H7 (cell line): ENCODE data around the gene DCC. TPM values are rescaled to one million over a fixed set of nuclear protein-coding genes. Genes with fewer than 3 reads are reported as not detected.

Experiments used
- DNase-seq: peaks from one replicate; pipeline ENCODE4 v3.0.0; 2012
- H3K27me3 ChIP-seq: 2 replicates; pipeline ENCODE4 v1.6.0; 2011; ENCODE audit warnings: mild to moderate bottlenecking, low read length; ENCODE audit not compliant: control insufficient read depth, insufficient read depth
- H3K36me3 ChIP-seq: replicated peaks from 2 replicates; pipeline ENCODE4 v1.5.1; 2011; ENCODE audit warnings: low read length; ENCODE audit not compliant: control insufficient read depth, insufficient read depth
- H3K4me3 ChIP-seq: 2 replicates; pipeline ENCODE4 v1.5.1; 2011; ENCODE audit warnings: low read depth, mild to moderate bottlenecking, control low read depth, low read length, moderate library complexity; ENCODE audit not compliant: insufficient read depth
- total RNA-seq: library from RNA; depleted of rRNA; stranded (reverse); fragments of >200 nt; shearing (Covaris generic); gene quantifications from 2 replicates; pipeline ENCODE4 v1.2.3, GENCODE V29; 2014

The DCC gene
- total RNA-seq, 1 experiment from 2014 or later: 1.3 TPM

GRCh38 chr18:52536039-52536438, 196.0 kb downstream of the DCC start:
- H3K36me3 ChIP-seq: no peaks in the 10 kb centered on the region
- H3K4me3 ChIP-seq: no peak overlapping the region
- H3K27me3 ChIP-seq: no peaks in the 10 kb centered on the region
- no peak for DNase-seq

GRCh38 chr18:52537261-52537660, 197.3 kb downstream of the DCC start:
- Histone ChIP-seq H3K36me3 (no peaks in the 10 kb centered on the region), H3K27me3 (no peaks in the 10 kb centered on the region), H3K4me3 (no peak overlapping the region)
- no peak for DNase-seq

- no peak for DNase-seq
- Histone ChIP-seq H3K4me3 (no peak overlapping the region), H3K27me3 (no peaks in the 10 kb centered on the region), H3K36me3 (no peaks in the 10 kb centered on the region)
Observed at GRCh38 chr18:52541056-52541455, 201.1 kb downstream of the DCC start.

- no peak overlapping the region for H3K4me3 ChIP-seq
- no peaks in the 10 kb centered on the region for H3K36me3 ChIP-seq
- no peaks in the 10 kb centered on the region for H3K27me3 ChIP-seq
- no peak for DNase-seq
Observed at GRCh38 chr18:52544086-52544485, 204.1 kb downstream of the DCC start.

DNA sequence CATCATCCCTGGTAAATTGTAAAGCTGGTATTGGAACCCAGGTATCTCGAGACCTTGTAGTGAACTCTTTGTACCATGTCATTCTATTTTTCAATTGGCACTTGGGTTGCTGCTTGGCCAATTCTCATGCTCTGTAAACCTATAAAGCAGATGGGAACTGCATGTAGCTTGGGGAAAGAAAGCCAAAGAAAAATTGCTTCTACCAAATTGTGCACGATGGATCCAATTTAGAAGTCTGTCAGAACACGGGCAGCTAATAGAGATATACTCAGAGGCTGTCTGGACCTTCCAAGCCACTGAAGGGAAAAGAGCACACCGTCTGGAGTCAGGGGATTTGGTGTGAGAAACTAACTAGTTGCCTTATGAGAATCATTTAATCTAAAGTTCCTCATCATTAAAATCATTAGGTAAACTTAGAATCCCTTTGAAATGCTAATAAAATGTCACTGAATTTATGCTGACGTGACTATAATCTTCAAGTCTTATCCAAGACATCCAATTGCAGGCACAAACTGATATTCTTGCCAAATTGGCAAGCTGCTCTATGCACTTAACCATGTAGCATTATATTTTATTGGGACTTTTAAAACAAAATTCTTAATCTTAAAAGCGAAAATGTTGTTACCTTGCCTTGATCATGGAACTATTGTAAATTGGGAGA, 206.8 kb downstream of the DCC start:
- Histone ChIP-seq H3K36me3 (no peaks in the 10 kb centered on the region), H3K4me3 (no peak overlapping the region), H3K27me3 (no peaks in the 10 kb centered on the region)
- no peak for DNase-seq

GRCh38 chr18:52553441-52553840, 213.4 kb downstream of the DCC start:
- no peaks in the 10 kb centered on the region for H3K36me3 ChIP-seq

DNA sequence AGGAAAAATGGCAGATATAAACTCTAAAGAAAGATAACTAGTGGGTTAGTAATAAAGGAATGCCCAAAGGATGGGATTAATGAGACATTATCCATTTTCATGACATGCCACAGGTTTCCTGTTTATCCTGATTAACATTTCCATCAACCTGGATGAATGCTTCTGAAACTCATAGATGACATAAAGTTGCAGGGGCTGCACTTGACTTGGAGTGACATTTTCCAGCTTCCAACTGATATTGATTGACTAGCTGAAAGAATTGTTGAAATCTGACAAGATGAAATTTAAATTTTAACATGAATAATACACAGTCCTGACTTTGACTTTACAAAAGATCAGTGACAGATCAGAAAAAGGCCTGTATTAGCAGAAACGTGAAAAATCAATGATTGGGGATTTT, 214.2 kb downstream of the DCC start:
- H3K4me3 ChIP-seq: no peak overlapping the region

More at GRCh38 chr18:52553441-52553840, 213.4 kb downstream of the DCC start:
- Histone ChIP-seq H3K27me3 (no peaks in the 10 kb centered on the region), H3K4me3 (no peak overlapping the region)
- no peak for DNase-seq

DNA sequence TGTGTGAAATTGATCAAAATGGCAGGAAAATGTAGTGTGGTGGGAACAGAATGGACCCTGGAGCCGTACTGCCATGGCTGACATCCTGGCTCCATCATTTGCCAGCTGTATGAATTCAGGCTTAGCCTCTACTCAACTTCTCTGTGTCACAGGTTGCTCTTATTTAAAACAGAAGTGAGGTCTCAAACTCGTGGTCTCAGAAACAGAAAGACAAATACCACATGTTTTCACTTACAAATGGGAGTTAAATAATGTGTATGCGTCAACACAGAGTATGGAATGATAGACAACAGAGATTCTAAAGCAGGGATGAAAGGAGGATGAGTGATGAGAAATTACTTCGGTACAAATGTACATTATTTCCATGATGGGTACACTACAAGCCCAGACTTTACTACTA, 227.4 kb downstream of the DCC start:
- H3K36me3 ChIP-seq: no peaks in the 10 kb centered on the region
- no peaks in the 10 kb centered on the region for H3K27me3 ChIP-seq
- no peak for DNase-seq
- H3K4me3 ChIP-seq: no peak overlapping the region

More for the DNA sequence above, 214.2 kb downstream of the DCC start:
- no peak for DNase-seq
- H3K27me3 ChIP-seq: no peaks in the 10 kb centered on the region
- no peaks in the 10 kb centered on the region for H3K36me3 ChIP-seq

GRCh38 chr18:52569492-52569891, 229.5 kb downstream of the DCC start:
- no peaks in the 10 kb centered on the region for H3K27me3 ChIP-seq
- H3K4me3 ChIP-seq: no peak overlapping the region
- DNase-seq: no peak
- no peaks in the 10 kb centered on the region for H3K36me3 ChIP-seq

- H3K4me3 ChIP-seq: no peak overlapping the region
- no peaks in the 10 kb centered on the region for H3K36me3 ChIP-seq
- DNase-seq: no peak
- H3K27me3 ChIP-seq: no peaks in the 10 kb centered on the region
Observed at GRCh38 chr18:52570975-52571374, 231.0 kb downstream of the DCC start.

DNA sequence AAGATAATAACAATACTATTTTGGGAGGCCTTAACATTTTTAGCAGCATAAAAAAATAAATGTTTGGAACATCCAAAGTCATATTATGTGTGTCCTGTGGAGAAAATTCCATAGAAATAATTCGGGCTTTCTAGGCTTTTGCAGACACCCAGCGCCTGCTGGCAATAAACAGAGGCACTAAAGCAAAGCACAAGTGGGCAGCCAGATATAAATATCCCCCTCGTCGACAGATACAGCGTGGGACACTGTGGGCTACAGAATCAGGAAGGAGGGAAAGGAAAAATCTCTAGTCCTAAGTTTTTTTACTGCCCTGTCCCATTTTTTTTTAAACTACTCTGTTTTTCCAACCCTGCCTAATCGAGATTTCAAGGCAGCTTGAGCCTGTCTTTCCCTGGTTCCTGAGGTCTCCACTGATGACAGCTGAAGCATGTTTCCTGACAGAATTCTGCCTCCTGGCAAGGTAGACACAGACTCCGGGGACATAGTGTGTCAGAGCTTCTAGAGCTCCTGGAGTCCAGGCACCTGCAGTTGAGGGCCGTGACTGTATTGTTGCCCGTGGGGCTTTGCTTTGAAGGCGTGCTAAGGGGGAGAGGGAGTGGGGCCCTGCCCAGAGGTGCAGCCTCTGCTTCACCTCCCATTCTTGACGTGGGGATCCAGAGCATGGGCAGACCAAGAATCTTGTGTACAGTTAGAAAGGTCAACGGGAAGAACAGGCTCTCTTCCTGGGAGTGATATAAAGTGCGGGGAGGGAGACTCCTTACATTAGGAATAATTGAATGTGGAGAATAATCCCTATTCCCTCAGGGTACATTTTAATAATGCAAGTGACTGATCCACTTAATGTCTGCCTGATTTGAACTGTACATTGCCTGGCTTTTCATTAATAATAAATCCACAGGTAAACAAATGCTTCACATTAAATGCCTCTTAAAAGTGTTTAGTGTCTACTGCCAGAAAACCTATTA, 232.3 kb downstream of the DCC start:
- no peak for DNase-seq
- no peaks in the 10 kb centered on the region for H3K27me3 ChIP-seq
- no peaks in the 10 kb centered on the region for H3K36me3 ChIP-seq
- H3K4me3 ChIP-seq: no peak overlapping the region

DNA sequence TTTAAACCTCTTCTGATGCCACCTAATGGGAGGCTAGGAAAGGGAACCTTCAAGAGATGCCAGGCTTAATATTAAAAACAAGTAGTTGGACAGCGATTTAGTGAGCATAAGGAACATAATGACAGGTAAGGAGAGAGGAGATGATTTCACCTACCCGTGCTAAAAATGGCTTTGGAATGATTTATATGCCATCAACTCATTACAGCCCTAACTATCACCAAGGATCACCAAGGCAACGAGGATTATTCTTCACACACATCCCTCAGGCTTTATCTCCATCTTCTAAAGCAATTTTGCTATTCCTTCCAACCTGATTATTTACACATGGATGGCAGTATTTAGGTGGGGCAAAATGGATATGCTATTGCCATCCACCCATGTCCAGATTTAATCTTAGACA, 237.8 kb downstream of the DCC start:
- Histone ChIP-seq H3K36me3 (no peaks in the 10 kb centered on the region), H3K4me3 (no peak overlapping the region), H3K27me3 (no peaks in the 10 kb centered on the region)
- no peak for DNase-seq

GRCh38 chr18:52582061-52582460, 242.1 kb downstream of the DCC start:
- no peak for DNase-seq
- Histone ChIP-seq H3K4me3 (no peak overlapping the region), H3K36me3 (no peaks in the 10 kb centered on the region), H3K27me3 (no peaks in the 10 kb centered on the region)

GRCh38 chr18:52582516-52582915, 242.5 kb downstream of the DCC start:
- peak; percentile 14 for DNase-seq
- Histone ChIP-seq H3K36me3 (no peaks in the 10 kb centered on the region), H3K4me3 (no peak overlapping the region), H3K27me3 (no peaks in the 10 kb centered on the region)

GRCh38 chr18:52588931-52589330, 248.9 kb downstream of the DCC start:
- Histone ChIP-seq H3K36me3 (no peaks in the 10 kb centered on the region), H3K27me3 (no peaks in the 10 kb centered on the region), H3K4me3 (no peak overlapping the region)
- no peak for DNase-seq
